ENCODE data around the gene PBX3. TPM values are rescaled to one million over a fixed set of nuclear protein-coding genes. Genes with fewer than 3 reads are reported as not detected.

PBX3 gene
- total RNA-seq, 1 donor = 62.4 TPM

DNA sequence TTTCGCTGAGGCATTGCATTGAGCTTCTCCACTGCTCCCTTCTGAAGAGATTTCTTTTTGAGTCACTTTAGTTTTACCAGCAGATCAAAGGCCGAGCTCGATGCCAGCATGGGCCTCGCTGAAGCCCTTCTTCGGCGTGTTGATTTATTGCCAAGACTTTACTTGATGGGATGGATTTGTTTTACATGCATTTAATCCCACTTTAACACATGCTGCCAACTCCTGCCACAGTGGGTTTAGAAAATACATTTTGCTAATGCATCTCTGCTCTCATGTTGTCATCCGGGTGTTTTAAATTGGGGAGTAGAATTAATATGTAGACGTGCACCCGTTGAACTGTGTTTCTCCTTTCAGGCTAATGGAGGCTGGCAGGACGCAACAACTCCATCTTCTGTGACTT, 218.3 kb downstream of the PBX3 start:
- no peak overlapping the region for H3K4me3 ChIP-seq (ENCODE audit: low read depth, low read length)
- TF ChIP-seq, protein P1, sequence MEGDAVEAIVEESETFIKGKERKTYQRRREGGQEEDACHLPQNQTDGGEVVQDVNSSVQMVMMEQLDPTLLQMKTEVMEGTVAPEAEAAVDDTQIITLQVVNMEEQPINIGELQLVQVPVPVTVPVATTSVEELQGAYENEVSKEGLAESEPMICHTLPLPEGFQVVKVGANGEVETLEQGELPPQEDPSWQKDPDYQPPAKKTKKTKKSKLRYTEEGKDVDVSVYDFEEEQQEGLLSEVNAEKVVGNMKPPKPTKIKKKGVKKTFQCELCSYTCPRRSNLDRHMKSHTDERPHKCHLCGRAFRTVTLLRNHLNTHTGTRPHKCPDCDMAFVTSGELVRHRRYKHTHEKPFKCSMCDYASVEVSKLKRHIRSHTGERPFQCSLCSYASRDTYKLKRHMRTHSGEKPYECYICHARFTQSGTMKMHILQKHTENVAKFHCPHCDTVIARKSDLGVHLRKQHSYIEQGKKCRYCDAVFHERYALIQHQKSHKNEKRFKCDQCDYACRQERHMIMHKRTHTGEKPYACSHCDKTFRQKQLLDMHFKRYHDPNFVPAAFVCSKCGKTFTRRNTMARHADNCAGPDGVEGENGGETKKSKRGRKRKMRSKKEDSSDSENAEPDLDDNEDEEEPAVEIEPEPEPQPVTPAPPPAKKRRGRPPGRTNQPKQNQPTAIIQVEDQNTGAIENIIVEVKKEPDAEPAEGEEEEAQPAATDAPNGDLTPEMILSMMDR (IDR thresholded peaks at IDR 0.05; ENCODE audit: insufficient read depth, low read length) = no peak
- no peak for DNase-seq (ENCODE audit: low read depth)

DNA sequence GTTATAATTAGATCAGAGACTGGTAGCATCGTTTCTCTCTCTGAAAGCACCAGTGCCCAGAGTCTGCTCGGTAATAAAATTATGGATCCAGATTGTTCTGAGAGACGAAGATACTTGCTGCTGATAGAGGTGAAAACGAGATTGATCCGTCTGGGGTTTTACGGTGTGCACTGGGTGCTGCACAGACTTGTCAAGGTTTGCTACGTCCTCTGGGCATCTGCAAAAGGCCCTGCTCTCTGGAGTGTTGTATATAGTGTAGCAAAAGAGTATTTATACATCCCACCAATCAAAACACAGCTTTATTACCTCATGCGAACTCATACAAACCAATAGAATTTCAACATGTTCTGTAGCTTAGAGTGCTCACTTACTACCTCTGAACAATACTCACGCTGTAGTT, 219.3 kb downstream of the PBX3 start:
- TF ChIP-seq, protein P1 (IDR thresholded peaks at IDR 0.05; ENCODE audit: insufficient read depth, low read length) = no peak
- no peak overlapping the region for H3K4me3 ChIP-seq (ENCODE audit: low read depth, low read length)
- no peak for DNase-seq (ENCODE audit: low read depth)

DNA sequence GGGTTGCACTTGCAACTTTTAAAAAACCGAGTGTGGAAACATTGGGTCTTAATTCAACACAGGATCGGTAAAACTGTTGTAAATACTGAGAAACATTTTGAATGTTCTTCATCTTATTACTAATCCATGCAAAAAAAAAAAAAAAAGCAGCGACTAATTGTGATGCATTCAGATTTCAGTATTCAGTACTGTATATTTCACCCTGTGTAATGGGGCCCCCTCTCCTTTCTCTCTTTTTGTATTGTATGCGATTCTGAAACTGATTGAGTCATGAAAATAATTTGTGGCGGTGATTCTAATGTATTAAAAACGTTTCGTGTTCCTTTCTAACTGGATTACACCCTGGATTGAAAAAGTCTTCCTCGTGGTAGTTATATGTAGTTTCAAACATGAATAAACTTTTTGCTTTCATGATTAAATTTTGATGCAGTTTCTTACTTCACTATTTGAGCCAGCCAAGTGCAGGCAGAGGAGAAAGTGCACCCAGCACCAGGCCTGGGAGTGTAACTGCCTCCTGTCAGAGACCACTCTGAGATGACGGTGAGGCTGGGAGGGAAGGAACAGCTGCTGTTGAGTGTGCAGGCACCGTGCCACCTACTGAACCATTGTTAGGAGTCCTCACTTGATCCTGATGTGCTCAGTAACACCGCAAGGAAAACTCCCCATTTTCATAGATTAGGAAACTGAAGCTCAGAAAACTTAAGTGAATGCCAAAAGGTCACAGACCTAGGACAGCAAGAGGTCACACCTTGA, 220.0 kb downstream of the PBX3 start:
- DNase-seq (ENCODE audit: low read depth) = no peak
- H3K4me3 ChIP-seq (ENCODE audit: low read depth, low read length) = no peak overlapping the region
- TF ChIP-seq, protein P1 (IDR thresholded peaks at IDR 0.05; ENCODE audit: insufficient read depth, low read length) = no peak

DNA sequence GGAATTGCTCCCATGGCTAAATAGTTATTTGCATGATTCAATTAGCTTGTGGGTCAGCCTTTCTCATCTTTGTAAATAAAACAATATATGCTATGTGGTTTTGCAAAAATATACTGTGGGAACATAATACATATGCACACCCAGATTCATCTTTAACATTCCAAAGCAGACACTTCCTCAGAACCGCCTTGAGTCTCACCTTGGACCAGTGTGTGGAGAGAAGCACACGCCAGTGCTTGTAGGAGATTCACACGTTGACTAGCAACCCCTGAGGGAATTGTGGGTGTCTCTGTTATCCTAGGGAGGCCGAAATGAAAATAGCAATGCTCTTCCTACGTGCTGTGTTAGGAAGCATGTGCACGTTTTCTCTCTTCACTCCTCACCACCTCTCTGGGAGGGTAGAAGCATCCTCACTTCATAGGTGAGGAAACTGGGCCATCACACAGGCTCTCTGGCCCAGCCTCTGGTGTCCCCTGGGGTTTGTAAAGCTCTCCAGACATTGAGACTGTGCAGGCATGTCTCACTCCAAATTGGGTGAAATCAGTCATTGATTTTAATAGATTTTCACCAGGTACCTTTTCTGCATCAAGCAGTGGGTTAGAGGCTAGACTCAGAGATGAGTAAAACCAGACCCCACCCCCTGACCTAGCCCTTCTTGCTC, 221.7 kb downstream of the PBX3 start:
- no peak for DNase-seq (ENCODE audit: low read depth)
- H3K4me3 ChIP-seq (ENCODE audit: low read depth, low read length) = no peak overlapping the region
- TF ChIP-seq, protein P1 (IDR thresholded peaks at IDR 0.05; ENCODE audit: insufficient read depth, low read length) = no peak

DNA sequence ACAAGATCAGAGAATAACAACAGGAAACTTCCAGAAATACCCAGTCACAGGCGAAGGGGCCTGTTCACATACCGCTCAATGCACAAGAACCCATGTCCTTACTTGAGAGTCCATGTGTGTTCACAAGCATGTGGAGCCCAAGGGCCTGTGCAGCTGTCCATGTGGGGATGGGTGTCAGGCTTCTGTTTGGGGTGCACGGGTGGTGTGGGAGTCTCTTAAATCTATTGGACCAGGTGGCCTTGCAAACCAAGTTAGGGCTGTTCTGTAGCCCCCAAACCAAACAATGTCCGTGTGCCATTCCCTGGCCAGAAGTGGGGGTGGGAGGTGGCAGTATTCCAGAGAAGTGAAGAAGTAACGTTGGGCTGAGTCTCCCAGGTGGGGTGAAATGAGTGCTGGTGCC, 222.3 kb downstream of the PBX3 start:
- no peak for DNase-seq (ENCODE audit: low read depth)
- no peak overlapping the region for H3K4me3 ChIP-seq (ENCODE audit: low read depth, low read length)
- TF ChIP-seq, protein P1 (IDR thresholded peaks at IDR 0.05; ENCODE audit: insufficient read depth, low read length) = no peak

DNA sequence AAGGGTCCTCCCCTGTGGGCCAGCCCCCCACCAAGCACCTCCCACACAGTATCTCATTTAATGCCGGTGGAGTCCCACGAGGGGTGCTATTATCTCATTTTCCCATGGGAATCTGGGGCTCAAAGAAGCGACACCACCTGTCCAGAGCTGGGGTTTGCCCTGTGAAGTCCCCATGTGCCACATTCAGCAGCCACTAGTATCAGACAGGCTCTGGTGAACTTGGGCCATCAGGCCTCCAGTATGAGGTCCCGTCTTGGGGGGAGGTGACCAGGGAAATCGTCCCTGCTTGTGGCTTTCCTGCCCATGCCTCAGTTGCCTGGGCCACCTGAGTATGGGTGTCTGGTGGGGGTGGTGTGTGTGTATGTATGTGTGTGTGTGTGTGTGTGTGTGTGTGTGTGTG, 222.7 kb downstream of the PBX3 start:
- no peak for DNase-seq (ENCODE audit: low read depth)
- H3K4me3 ChIP-seq (ENCODE audit: low read depth, low read length) = no peak overlapping the region
- TF ChIP-seq, protein P1 (IDR thresholded peaks at IDR 0.05; ENCODE audit: insufficient read depth, low read length) = no peak
